HG03135 (cell line): ENCODE data around the gene ABCG2.
A peak's percentile ranks its signal among the peaks of the same experiment; 100 is the strongest.

Experiments used
- ATAC-seq: cut with Tn5 transposase; IDR thresholded peaks from one replicate; pipeline ENCODE4 v1.9.1; 2021; ENCODE audit warnings: mild to moderate bottlenecking, moderate library complexity; ENCODE audit not compliant: unreplicated experiment

The ABCG2 gene

GRCh38 chr4:88158489-88159228 lies at the start of gene ABCG2:
Gene ABCG2 (minus strand): TSS chr4:88158639. CDS start chr4:88139995, 18,644 bp downstream.
- peak; percentile 60 for ATAC-seq

DNA sequence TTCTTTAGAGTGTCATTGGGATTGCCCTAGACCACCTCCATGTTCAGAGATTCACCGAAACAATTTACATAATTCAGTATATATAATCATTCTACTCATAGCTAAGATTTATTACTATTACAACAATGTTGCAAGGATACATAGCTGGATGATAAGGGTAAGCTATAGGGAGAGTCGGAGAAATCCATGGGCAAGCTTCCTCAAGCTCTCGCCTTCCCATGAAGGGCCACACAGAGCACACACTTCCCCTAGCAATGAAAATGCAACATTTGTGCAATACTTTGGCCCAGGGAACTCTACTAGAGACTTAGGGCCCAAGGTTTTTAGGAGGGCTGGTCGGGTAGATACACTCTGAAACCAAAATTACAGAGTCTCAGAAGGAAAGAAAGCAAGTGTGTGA lies 49.7 kb upstream of the ABCG2 start:
- ATAC-seq: no peak

DNA sequence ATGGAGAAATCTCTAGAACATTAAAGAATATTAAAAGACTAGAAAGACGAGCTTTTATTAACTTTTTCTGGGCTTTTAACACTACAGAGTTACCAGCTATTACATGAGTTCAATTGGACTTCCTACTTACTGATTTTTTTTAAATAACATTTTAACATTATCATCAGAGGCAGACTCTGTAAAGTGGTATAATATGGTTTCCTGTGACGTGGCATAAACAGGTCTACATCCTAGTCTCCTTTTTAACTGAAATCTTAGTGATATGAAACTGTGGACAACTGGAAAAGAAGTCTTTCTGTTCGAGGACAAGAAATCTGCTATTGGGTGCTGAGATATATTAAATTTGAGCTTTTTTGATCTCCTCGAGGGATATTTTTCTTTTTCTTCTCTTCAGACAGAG lies 48.7 kb upstream of the ABCG2 start:
- no peak for ATAC-seq

GRCh38 chr4:88204882-88205281 lies 46.4 kb upstream of the ABCG2 start:
- ATAC-seq: no peak

DNA sequence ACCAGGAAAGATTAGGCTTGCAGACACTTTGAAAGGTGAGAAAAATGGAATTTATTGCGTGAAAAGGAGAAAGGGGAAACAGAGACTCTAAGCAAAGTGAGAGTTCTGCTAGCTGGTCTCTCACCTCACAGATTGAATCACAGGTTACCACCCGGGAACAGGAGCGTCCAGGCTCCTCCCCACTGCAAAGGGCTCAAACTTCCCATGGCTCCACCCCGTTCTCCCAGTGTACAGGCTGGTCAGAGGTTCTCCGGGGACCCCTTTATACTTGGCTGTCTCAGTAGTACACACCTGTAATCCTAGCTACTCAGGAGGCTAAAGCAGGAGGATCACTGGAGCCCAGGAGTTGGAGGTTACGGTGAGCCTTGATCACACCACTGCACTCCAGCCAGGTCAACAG lies 44.0 kb upstream of the ABCG2 start:
- ATAC-seq: no peak

DNA sequence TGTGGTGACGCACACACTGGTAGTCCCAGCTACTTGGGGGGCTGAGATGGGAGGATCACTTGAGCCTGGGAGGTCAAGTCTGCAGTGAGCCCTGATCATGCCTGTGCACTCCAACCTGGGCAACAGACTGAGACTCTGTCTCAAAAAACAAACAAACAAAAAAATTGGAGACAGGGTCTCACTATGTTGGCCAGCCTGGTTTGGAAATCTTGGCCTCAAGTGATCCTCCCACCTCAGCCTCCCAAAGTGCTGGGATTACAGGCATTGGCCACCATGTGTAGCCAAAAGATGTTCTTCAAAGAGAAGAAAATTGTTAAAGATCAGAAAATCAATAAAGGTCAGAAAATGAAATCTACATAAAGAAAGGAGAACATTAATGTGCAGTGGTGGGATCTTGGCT lies 41.7 kb upstream of the ABCG2 start:
- ATAC-seq: no peak

- ATAC-seq: no peak
Observed at GRCh38 chr4:88196523-88197185, 38.2 kb upstream of the ABCG2 start.

DNA sequence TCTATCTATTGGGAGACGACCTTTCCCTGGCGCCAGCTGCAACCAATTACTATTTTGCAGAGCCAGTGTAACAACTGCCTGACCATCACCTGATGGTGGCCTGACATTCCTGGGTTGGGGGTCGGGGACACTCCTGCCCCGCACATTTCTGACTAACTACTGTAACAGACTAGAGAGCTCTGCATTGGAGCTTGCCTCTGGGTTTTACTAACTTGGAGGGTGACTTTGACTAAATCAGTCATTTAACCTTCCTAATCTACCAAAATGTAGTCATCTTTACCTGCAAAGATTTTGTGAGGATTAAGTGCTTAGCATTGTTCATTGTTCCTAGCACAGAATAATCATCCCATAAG lies 37.5 kb upstream of the ABCG2 start:
- ATAC-seq: no peak

DNA sequence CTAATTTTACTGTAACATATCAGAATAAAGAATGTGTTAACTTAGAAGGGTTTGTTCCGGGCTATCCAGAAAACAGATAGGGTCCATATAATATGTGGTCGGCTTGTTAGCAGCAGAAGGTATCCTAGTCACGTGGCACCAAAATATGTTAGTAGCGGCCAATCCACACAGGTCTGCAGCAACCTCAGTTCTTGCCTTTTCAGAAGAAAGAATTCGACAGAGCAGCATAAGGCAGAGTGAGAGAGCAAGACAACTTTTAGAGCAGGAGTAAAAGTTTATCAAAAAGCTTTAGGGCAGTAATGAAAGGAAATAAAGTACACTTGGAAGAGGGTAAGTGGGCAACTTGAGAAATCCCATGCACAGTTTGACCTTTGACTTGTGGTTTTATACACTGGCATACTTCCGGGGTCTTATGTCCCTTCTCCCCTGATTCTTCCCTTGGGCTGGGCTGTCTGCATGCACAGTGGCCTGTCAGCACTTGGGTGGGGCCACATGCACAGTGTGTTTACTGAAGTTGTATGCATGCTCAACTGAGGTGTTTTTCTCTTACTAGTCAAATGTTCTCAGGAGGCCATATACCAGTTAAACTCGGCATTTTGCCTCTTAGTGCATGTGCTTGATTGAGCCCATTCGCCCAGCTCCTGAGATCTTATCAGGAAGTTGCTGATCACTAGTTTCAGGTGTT lies 37.0 kb upstream of the ABCG2 start:
- ATAC-seq: no peak

GRCh38 chr4:88191404-88191803 lies 33.0 kb upstream of the ABCG2 start:
- no peak for ATAC-seq

GRCh38 chr4:88189881-88190585 lies 31.6 kb upstream of the ABCG2 start:
- no peak for ATAC-seq

GRCh38 chr4:88189418-88189738 lies 30.9 kb upstream of the ABCG2 start:
- no peak for ATAC-seq

DNA sequence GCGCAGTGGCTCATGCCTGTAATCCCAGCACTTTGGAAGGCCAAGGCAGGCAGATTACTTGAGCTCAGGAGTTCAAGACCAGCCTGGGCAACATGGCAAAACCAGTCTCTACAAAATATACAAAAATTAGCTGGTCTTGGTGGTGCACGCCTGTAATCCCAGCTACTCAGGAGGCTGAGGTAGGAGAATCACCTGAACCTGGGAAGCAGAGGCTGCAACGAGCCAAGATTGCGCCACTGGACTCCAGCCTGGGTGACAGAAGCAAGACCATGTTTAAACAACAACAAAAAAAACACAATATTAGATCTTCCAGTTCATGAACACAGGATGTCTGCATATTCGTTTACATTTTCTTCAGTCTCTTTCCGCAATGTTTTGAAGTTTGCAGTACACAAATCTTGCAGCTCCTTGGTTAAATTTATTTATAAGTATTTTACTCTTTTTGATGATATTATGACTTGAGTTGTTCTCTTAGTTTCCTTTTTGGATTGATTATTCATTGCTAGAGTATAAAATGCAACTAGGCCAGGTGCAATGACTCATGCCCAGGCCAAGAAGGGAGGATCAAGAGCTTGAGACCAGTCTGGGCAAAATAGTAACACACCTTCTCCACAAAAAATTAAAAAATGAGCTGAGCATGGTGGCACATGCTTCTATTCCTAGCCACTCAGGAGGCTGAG lies 30.4 kb upstream of the ABCG2 start:
- no peak for ATAC-seq

GRCh38 chr4:88187766-88188165 lies 29.3 kb upstream of the ABCG2 start:
- no peak for ATAC-seq

DNA sequence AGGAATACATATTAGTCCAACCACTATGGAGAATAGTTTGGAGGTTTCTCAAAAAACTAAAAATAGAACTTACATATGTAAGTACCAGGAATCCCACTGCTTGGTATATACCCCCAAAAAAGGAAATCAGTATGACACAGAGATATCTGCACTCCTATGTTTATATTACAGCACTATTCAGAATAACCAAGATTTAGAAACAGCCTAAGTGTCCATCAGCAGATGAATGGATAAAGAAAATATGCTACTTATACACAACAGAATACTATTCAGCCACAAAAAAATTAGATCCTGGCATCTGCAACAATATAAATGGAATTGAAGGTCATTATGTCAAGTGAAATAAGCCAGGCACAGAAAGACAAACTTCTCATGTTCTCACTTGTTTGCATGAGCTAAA lies 27.5 kb upstream of the ABCG2 start:
- no peak for ATAC-seq

GRCh38 chr4:88179261-88179660 lies 20.8 kb upstream of the ABCG2 start:
- no peak for ATAC-seq

DNA sequence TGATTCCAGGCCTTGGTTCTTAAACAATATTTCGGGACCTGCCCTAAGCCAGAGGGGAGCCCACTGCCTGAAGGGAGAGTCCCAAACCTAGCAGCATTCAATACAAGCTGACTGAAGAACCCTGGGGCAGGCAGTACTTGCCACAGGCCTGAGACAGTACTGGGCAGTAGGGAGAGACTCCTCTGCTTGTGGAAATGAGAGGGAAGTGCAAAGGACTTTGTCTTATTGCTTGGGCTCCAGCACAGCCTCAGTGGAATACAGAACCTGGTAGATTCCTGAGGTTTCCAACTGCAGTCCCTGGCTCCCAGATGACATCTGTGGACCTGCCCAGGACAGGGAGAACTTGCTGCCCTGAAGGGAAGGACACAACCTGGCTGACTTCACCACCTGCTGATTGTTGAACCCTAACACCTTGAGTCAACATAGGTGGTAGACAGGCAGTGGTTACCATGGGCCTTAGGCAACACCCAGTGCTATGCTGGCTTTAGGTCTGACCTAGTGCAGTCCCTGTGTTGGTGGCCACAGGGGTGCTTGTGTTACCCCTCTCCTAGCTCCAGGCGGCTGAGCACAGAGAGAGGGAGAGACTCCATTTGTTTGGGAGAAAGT lies 20.3 kb upstream of the ABCG2 start:
- ATAC-seq: no peak

DNA sequence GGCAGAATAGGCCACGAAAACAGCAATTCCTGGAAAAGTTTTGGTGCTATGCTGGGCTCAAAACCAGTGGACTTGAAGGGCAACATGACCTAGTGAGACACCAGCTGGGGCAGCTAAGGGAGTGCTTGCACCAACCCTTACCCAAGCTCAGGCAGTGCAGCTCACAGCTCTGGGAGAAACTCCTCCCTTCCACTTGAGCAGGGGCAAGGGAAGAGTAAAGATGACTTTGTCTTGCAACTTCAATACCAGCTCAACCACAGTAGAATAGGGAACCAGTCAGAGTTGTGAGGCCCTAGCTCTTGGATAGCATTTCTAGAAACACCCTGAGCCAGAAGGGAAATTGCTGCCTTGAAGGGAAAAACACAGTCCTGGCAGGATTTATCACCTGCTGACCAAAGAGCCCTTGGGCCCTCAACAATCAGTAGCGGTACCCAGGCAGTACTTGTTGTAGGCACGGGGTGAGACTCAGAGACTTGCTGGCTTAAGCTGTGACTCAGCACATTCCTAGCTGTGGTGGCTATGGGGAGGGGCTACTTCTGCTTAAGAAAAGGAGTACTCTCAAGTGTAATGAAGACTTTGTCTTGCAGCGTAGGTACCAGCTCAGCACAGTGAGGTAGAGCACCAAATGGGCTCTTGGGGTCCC lies 19.7 kb upstream of the ABCG2 start:
- ATAC-seq: no peak

DNA sequence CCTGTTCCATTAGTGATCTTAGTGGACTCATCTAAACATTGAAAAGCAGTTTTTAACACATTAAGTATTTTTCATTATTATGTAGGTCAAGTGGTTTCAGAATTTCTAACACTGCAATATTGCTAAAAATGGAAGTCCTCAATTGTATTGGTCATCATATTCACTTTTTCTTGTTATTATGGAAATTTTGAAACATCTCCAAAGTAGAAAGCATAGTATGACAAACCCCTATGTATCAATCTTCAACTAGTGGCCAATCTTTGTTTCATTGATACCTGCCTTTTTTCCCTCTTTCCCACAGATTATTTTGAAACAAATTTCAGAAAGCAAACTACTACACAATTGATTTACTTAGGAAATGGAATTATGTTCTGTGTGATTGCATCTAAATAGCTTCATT lies 14.5 kb upstream of the ABCG2 start:
- ATAC-seq: no peak

DNA sequence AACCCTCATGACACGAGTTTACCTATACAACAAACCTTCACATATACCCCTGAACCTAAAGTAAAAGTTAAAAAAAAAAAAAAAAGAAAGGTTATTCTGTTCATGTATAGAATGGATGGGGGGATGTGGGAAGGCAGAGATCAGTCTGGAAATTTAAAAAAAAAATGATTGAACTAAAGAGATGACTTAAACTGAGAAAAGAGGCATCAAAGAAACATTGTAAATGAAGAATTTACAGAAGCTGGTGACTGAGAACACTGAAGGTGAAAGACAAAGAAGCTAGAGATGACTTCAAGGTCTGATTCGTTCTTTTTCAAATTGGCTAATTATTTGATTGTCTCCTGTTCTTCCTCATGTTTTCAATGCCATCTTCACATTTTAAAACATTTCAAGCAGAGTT lies 12.8 kb upstream of the ABCG2 start:
- no peak for ATAC-seq
